ENCODE measurements around the gene TBL3.
A peak's percentile ranks its signal among the peaks of the same experiment; 100 is the strongest.
"Not testable (repeated sequence)": the region's sequence is repeated elsewhere in the genome, so short reads cannot be mapped to it uniquely, and the experiment has no call there.

Gene TBL3

DNA sequence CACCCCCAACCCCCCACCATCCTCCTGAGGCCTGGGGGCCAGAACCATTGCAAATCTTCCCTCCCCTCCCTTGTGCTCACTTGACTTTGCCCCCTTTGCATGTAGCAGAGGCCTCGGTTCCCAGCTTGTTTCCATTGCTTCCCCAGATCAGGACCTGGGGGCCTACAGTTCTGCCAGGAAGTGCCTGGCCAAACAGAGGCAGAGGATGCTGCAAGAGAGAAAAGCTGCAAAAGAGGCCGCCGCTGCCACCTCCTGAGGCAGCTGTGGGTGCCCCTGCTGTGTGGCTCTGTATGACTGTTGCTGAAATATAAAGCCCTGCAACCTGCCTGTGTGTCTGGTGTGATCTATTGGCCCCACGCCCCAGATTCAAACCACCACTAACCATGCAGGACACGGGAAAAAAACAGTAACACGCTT lies 10.2 kb upstream of the TBL3 start:
- in situ Hi-C loops (cut with HindIII; ENCODE audit: low sequenced_read_pairs) = no loop called here
- H3K4me3 ChIP-seq (ENCODE audit: low read depth, low read length) = no peak overlapping the region
- TF ChIP-seq, protein P1, sequence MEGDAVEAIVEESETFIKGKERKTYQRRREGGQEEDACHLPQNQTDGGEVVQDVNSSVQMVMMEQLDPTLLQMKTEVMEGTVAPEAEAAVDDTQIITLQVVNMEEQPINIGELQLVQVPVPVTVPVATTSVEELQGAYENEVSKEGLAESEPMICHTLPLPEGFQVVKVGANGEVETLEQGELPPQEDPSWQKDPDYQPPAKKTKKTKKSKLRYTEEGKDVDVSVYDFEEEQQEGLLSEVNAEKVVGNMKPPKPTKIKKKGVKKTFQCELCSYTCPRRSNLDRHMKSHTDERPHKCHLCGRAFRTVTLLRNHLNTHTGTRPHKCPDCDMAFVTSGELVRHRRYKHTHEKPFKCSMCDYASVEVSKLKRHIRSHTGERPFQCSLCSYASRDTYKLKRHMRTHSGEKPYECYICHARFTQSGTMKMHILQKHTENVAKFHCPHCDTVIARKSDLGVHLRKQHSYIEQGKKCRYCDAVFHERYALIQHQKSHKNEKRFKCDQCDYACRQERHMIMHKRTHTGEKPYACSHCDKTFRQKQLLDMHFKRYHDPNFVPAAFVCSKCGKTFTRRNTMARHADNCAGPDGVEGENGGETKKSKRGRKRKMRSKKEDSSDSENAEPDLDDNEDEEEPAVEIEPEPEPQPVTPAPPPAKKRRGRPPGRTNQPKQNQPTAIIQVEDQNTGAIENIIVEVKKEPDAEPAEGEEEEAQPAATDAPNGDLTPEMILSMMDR (IDR thresholded peaks at IDR 0.05; ENCODE audit: low read depth, low read length, missing control alignments) = no peak
- DNase-seq (ENCODE audit: low read depth) = no peak

- H3K4me3 ChIP-seq (ENCODE audit: low read depth, low read length) = peak overlapping the region; percentile 98
- in situ Hi-C loops (cut with HindIII; ENCODE audit: low sequenced_read_pairs); DNase-seq (ENCODE audit: low read depth): not testable (repeated sequence)
Observed at GRCh38 chr16:1962161-1963153, 9.4 kb upstream of the TBL3 start.

DNA sequence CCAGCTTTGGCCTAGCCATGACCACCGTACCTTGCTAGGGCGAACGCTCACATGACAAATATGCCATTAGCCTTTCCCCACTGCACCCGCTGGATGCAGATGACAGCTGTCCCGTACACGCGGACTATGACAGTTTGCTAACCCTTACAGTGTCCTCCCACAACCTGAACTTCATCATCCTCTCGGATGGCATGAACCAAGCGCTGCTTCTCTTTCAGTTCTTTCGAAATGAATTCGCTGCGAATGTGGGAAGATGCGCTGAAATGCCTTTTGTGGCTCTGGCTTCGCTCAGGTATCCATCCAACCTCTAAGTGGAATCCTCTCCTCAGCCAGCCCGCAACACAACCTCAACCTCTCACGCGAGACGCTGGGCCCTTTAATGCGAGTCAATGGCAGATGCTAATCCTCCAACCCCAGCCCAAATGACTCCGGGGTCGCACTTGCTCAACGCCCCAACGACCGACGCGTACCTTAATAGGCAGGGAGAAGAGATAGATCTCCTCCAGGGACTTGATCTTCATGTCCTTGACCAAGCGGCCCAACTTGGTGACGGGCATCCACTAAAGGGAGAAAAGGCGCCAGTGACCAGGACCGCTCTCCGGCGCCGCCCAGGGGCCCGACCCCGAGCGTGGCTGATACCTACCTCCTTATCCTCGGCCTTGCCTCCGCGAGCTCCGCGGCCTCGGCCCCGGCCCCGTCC lies 7.9 kb upstream of the TBL3 start:
- in situ Hi-C loops (cut with HindIII; ENCODE audit: low sequenced_read_pairs) = no loop called here
- DNase-seq (ENCODE audit: low read depth) = no peak
- peak overlapping the region; percentile 98 for H3K4me3 ChIP-seq (ENCODE audit: low read depth, low read length)
- TF ChIP-seq, protein P1 (IDR thresholded peaks at IDR 0.05; ENCODE audit: low read depth, low read length, missing control alignments) = no peak

- peak; percentile 97 for DNase-seq (ENCODE audit: low read depth)
- TF ChIP-seq, protein P1 (IDR thresholded peaks at IDR 0.05; ENCODE audit: low read depth, low read length, missing control alignments) = no peak
- H3K4me3 ChIP-seq (ENCODE audit: low read depth, low read length) = peak within 1 kb of the TSS; percentile 98
- in situ Hi-C loops (cut with HindIII; ENCODE audit: low sequenced_read_pairs) = no loop called here
Observed at GRCh38 chr16:1964506-1965395, 7.1 kb upstream of the TBL3 start, which contains the start of gene RPS2. TSS of gene RPS2 (minus strand) at chr16:1964826. CDS start at chr16:1964625, 201 bp downstream.

DNA sequence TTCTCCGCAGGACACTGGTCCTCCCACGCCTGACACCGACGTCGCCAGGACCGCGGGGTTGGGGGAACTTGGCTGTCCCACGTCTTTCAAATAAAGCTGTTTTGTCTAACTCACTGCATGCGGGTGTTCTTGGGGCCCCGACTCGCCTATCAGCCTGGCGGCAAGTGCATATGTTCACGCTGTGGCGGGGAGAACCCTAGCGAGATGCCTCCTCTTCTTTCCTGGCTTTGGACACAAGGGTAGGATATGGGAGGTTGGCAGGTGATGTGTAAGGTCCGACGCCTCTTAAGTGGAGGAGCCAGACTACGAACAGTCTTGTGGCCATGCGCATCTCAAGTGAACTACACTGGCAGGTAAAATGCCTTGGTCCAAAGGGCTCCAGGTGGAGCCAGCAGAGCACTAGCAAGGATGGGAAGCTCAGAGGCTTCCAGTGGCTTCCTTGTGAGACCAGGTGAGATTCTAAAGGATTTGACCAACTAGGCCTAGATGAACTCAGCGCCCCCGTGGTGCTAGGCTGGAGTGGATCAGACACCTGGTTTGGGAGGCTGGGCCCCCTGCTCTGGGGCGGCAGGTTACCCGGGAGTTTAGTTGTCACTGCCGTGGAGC lies 6.4 kb upstream of the TBL3 start:
- TF ChIP-seq, protein P1 (IDR thresholded peaks at IDR 0.05; ENCODE audit: low read depth, low read length, missing control alignments) = no peak
- H3K4me3 ChIP-seq (ENCODE audit: low read depth, low read length) = peak overlapping the region; percentile 98
- DNase-seq (ENCODE audit: low read depth) = no peak
- in situ Hi-C loops (cut with HindIII; ENCODE audit: low sequenced_read_pairs) = no loop called here

GRCh38 chr16:1966460-1966859 lies 5.4 kb upstream of the TBL3 start, which contains the start of gene RNF151:
TSS of gene RNF151 (plus strand) at chr16:1966856. CDS start at chr16:1966882, 26 bp downstream.
- DNase-seq (ENCODE audit: low read depth) = no peak
- H3K4me3 ChIP-seq (ENCODE audit: low read depth, low read length) = peak within 1 kb of the TSS; percentile 98
- TF ChIP-seq, protein P1 (IDR thresholded peaks at IDR 0.05; ENCODE audit: low read depth, low read length, missing control alignments) = no peak
- in situ Hi-C loops (cut with HindIII; ENCODE audit: low sequenced_read_pairs) = no loop called here

Data from astrocyte of the cerebellum (primary cell).